CD4-positive, alpha-beta T cell treated with Interleukin-1 beta for 1 hour (primary cell): ENCODE data around the gene NUAK1.

ENCODE experiments used
- DNase-seq, 2 donors: peaks; one replicate each; pipeline ENCODE4 v3.0.0-alpha.2; 2020 to 2022

The NUAK1 gene

DNA sequence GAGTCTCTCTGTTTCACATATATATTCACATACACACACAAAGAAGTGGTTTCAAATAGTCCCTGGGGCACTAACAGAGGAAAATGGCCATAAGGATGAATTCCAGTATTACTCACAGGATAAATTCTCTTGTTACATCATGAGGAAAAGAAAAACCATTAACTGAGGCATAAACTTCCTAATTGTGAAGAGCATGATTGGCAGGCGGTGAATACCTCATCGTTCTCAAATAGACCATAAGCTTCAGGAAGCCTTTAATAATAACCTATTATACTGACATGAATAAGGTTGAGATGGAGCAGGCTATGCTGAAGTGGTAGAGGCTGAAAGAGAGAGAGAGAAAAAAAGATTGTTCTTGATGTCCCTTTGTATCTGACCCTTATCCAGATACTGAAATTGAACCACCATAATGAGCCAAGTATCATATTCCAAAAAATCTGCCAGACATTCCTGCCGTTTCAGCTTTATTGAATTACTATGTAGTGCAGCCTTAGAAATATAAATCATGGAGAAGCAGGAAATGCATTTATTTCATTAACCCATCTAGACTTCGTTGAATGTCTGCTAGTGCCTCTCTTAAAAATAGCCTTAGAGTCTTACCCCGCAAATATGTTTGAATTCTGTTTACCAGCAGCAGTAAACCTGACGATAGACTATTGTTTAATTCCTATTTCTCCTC is 86.8 kb downstream of the NUAK1 start:
- DNase-seq = no peak

- no peak for DNase-seq
These were observed 89.2 kb downstream of the NUAK1 start for GRCh38 chr12:106049546-106049945.

- no peak for DNase-seq
These were observed 89.6 kb downstream of the NUAK1 start for GRCh38 chr12:106049105-106049504.

GRCh38 chr12:106048676-106049075 is 90.1 kb downstream of the NUAK1 start:
- DNase-seq = no peak

DNA sequence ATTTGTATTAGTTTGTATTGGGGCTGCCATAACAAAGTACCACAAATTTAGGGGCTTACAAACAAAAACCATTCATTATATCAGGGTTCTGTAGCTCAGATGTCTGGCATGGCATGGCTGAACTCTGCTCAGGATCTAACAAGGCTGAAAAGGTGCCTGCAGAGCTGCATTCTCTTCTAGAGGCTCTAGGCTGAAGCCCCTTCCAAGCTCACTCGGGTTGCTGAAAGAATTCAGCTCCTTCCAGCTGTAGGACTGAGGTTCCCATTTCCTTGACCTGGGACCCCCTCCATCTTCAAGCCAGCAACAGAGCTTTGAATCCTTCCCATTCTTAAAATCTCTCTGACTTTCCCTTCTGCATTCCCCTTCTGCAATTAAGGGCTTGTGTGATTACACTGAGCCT is 90.7 kb downstream of the NUAK1 start:
- no peak for DNase-seq

DNA sequence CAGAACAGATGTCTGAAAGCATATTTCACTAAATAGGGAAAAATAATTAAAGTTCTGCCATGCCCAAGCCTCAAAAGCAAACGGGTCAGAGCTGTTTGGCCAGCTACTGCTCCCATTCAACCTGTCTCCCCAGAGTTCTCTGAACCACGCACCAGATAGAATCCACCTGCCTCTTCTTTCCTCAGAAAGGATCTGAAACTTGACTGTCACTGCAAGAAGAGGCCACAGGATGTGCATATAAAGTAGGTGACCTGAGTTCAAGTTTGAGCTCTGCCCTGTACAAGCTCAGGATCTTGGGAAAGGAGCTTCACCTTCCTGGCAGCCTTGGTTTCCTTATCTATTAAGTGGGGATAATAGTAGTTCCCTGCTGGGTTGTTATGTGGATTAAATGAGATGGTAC is 91.8 kb downstream of the NUAK1 start:
- DNase-seq = no peak

DNA sequence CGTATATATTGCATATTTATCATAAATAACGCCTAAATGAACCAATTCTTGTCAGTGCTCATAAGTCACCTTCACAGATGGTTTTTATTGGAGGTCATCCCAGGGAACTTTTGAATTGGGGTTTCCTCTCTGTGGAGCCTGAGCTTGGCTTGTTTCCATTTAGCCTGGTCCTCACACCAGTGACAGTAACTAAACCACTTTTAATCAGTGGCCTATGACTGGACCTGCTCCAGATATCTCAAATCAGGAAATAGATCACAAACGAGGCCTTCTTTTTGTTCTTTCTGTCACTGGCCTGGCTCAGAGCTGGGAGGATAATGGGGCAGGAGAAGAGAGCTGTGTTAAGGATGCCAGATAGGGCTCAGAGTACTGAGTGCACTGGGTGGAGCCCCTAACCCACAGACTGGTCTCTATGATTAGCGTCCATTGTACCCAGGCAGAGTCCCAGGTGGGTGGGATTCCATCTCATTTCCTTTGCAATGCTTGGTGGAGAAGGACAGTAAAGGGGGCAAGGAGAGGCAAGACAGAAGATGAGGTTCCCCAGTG is 92.4 kb downstream of the NUAK1 start:
- no peak for DNase-seq

DNA sequence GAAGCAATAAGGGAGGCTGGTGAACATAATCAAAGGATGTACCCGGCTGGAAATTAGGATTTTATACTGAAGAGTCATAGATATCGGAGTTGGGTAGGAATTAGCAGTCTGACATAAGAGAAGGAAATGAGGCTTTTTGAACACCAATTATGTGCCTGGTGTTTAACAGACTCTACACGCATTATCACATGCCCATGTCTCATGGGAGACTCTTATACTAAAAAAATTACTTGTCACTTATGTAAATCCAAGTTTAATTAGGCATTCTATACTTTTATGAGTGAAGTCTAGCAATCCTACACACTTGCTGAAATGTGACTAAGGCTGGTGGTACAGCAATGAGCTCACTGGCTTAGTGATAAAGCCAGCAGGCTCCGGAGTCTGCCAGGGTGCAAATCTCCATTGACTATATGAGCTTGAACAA is 93.5 kb downstream of the NUAK1 start:
- no peak for DNase-seq

DNA sequence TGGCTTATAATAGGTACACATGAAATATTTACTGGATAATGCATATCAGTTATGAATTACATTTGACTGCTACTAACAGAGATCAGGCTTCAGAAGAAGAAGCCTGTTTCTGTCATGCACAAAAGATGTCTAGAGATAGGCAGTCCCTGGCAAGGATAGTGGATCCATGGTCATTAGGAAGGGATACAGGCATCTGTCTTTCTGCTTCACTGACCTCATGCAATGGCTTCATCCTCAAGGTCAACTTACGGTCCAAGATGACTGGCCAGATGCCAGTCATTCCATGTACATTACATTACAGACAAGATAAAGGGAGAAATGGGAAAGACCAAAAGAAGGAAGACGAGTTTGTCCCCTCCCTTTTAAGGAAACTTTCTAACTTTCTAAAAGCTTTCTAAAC is 94.0 kb downstream of the NUAK1 start:
- no peak for DNase-seq

- no peak for DNase-seq
These were observed 96.7 kb downstream of the NUAK1 start for GRCh38 chr12:106042037-106042436.

- DNase-seq = no peak
These were observed 98.2 kb downstream of the NUAK1 start for GRCh38 chr12:106040521-106040920.

GRCh38 chr12:106039646-106040404 is 98.9 kb downstream of the NUAK1 start:
- no peak for DNase-seq

DNA sequence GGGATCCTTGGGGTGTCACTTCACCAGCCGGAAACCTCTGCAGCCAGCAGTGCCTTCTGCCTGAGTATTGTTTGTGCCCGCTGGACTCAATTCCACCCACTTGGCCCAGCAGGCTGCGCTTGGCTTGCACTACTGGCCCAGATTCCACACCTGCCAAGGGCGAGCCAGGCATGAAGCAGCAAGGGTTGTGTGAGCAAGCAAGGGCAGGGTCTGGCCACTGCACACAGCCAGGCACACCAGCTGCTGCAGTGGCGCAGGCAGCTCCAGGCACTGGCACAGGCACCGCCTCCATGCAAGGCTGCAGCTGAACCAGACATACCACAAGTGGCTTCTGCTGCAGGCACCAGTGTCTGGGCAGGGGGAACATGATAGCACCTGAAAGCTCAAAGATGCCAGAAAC is 99.5 kb downstream of the NUAK1 start:
- DNase-seq = no peak

GRCh38 chr12:106037524-106038298 is 101.0 kb downstream of the NUAK1 start:
- no peak for DNase-seq

GRCh38 chr12:106035421-106035820 is 103.3 kb downstream of the NUAK1 start:
- DNase-seq = no peak

DNA sequence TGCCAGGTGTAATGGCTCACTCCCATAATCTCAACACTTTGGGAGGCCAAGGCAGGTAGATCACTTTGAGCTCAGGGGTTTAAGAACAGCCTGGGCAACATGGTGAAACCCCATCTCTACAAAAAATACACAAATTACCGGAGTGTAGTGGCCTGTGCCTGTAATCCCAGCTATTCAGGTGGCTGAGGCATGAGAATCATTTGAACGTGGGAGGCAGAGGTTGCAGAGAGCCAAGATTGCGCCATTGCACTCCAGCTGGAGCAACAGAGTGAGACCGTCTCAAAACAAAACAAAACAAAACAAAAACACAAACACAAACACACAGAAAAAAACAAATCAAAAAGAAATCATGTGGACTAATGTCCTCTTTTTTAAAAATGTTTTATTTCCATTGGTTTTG is 104.4 kb downstream of the NUAK1 start:
- DNase-seq = no peak

DNA sequence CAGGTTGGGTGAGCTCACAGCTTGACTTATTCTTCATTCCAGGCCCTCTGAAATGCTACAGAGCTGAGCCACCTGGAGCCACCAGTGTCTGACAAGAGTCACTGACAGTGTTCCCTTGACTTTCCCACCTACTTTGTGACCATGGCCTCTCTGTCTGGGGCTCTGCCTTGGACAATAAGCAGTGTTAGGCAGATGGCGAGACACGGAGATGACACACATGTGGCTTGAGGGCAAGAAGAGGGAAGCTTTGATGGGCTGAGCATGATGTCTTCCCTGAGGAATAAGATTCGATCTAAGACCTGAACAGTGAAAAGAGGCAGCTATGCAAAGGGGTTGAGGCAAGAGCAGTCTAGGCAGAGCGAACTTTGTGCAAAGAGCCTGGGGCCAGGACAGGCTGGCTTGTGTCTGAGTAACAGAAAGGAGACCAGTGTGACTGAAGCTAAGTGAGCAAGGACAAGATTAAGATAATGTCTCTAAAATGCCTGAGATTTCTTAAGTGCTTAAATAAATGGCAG is 105.5 kb downstream of the NUAK1 start:
- no peak for DNase-seq

DNA sequence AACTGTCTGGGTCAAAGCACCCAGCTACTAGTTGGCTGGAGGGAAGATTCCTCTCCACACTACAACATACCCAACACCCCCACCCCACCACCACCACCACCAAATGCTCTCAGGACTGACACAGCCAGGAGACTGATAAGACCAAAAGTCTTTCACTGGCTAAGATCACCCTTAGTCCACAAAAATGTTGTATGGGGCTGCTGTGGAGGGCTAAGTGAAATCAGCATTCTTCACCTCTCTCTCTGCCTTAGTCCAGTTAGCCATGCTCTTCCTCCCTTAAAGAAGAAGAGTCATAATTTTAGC is 106.2 kb downstream of the NUAK1 start:
- DNase-seq = no peak

GRCh38 chr12:106031761-106032622 is 106.8 kb downstream of the NUAK1 start:
- no peak for DNase-seq

- DNase-seq = no peak
These were observed 108.3 kb downstream of the NUAK1 start for GRCh38 chr12:106030210-106031071.

DNA sequence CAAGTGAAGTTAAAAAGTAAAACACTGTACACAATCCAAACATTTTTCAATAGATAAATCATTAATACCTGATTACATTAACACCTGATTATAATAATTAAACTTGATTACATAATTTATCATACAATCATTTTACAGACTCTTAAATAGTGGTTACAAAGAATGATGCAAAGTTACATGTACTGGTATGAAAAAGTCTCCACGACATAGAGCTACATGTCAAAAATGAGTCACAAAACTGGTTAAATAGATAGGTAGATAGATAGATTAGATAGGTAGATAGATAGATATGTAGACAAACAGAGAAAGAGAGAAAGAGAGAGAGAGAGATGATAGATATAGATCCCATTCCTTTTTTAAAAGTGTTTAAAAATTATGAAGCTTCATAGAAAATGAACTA is 109.2 kb downstream of the NUAK1 start:
- DNase-seq = no peak

- no peak for DNase-seq
These were observed 110.8 kb downstream of the NUAK1 start for GRCh38 chr12:106027911-106028310.
